ENCODE data around the gene PCDHGB5. TPM values are rescaled to one million over a fixed set of nuclear protein-coding genes. Genes with fewer than 3 reads are reported as not detected.

Gene PCDHGB5
- total RNA-seq, 4 donors from 2014 or later: 13.3 to 27.4 (median 15.3) TPM

GRCh38 chr5:141363952-141364660 is 33.6 kb upstream of the PCDHGB5 start, which contains the start of gene PCDHGA5:
TSS of gene PCDHGA5 (plus strand) at chr5:141364162. CDS start at chr5:141364331, 169 bp downstream.
- Histone ChIP-seq H3K36me3 (no peaks in the 10 kb centered on the region), H3K4me1 (peaks cover 3% of the 10 kb centered on the region), H3K27ac (no peak within 1 kb of the TSS), H3K9me3 (peaks cover 61% of the 10 kb centered on the region), H3K4me3 (peak within 1 kb of the TSS; percentile 4), H3K27me3 (peaks cover 26% of the 10 kb centered on the region)
- DNase-seq (ENCODE audit: low spot score in 2 of 2): no peak
- 27% methylated on average over 34 of the region's 34 CpGs for WGBS
- TF ChIP-seq, protein P1, sequence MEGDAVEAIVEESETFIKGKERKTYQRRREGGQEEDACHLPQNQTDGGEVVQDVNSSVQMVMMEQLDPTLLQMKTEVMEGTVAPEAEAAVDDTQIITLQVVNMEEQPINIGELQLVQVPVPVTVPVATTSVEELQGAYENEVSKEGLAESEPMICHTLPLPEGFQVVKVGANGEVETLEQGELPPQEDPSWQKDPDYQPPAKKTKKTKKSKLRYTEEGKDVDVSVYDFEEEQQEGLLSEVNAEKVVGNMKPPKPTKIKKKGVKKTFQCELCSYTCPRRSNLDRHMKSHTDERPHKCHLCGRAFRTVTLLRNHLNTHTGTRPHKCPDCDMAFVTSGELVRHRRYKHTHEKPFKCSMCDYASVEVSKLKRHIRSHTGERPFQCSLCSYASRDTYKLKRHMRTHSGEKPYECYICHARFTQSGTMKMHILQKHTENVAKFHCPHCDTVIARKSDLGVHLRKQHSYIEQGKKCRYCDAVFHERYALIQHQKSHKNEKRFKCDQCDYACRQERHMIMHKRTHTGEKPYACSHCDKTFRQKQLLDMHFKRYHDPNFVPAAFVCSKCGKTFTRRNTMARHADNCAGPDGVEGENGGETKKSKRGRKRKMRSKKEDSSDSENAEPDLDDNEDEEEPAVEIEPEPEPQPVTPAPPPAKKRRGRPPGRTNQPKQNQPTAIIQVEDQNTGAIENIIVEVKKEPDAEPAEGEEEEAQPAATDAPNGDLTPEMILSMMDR (IDR thresholded peaks at IDR 0.05): no peak
- TF ChIP-seq EP300 (IDR thresholded peaks at IDR 0.05) (no peak), POLR2AphosphoS5 (IDR thresholded peaks at IDR 0.05) (no peak), POLR2A (IDR thresholded peaks at IDR 0.05) (no peak)

DNA sequence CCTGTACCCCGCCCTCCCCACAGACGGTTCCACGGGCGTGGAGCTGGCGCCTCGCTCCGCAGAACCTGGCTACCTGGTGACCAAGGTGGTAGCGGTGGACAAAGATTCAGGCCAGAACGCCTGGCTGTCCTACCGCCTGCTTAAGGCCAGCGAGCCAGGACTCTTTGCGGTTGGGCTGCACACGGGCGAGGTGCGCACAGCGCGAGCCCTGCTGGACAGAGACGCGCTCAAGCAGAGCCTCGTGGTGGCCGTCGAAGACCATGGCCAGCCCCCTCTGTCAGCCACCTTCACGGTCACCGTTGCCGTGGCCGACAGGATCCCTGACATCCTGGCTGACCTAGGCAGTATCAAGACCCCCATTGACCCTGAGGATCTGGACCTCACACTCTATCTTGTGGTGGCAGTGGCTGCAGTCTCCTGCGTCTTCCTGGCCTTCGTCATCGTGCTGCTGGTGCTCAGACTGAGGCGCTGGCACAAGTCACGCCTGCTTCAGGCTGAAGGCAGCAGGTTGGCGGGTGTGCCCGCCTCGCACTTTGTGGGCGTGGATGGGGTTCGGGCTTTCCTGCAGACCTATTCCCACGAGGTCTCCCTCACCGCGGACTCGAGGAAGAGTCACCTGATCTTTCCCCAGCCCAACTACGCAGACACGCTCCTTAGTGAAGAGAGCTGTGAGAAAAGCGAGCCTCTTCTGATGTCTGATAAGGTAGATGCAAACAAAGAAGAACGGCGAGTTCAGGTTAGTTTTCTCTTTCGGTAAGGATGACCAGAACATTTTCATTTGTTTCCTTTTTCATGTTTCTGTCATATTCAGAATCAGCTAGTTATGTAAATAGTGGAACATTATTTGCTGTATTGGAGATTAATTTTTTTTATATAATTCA is 31.5 kb upstream of the PCDHGB5 start:
- H3K36me3 ChIP-seq: no peaks in the 10 kb centered on the region
- H3K9me3 ChIP-seq: peaks cover 57% of the 10 kb centered on the region
- TF ChIP-seq, protein P1 (IDR thresholded peaks at IDR 0.05): no peak
- TF ChIP-seq POLR2A (IDR thresholded peaks at IDR 0.05) (no peak), EP300 (IDR thresholded peaks at IDR 0.05) (no peak), POLR2AphosphoS5 (IDR thresholded peaks at IDR 0.05) (no peak)
- H3K27me3 ChIP-seq: peaks cover 28% of the 10 kb centered on the region
- no peak for DNase-seq (ENCODE audit: low spot score in 2 of 2)
- H3K4me1 ChIP-seq: peaks cover 3% of the 10 kb centered on the region
- H3K4me3 ChIP-seq: no peak overlapping the region
- no peak overlapping the region for H3K27ac ChIP-seq
- 34% methylated on average over 34 of the region's 46 CpGs for WGBS

- Histone ChIP-seq H3K27ac (no peak within 1 kb of the TSS), H3K4me1 (no peaks in the 10 kb centered on the region), H3K9me3 (peaks cover 63% of the 10 kb centered on the region), H3K27me3 (peaks cover 15% of the 10 kb centered on the region), H3K4me3 (peak within 1 kb of the TSS; percentile 37), H3K36me3 (no peaks in the 10 kb centered on the region)
- 21% methylated on average over 32 of the region's 32 CpGs for WGBS
- TF ChIP-seq, protein P1 (IDR thresholded peaks at IDR 0.05): peak in 1 of 2 donors; percentile 27
- TF ChIP-seq POLR2AphosphoS5 (IDR thresholded peaks at IDR 0.05) (no peak), POLR2A (IDR thresholded peaks at IDR 0.05) (no peak), EP300 (IDR thresholded peaks at IDR 0.05) (no peak)
- no peak for DNase-seq (ENCODE audit: low spot score in 2 of 2)
Measured at GRCh38 chr5:141369994-141370848, 27.5 kb upstream of the PCDHGB5 start, which contains the start of gene PCDHGB3. TSS of gene PCDHGB3 (plus strand) at chr5:141370242. CDS start at chr5:141370395, 153 bp downstream.

GRCh38 chr5:141371572-141372475 is 25.9 kb upstream of the PCDHGB5 start:
- Histone ChIP-seq H3K9me3 (peaks cover 62% of the 10 kb centered on the region), H3K36me3 (no peaks in the 10 kb centered on the region), H3K27me3 (peaks cover 12% of the 10 kb centered on the region), H3K4me1 (no peaks in the 10 kb centered on the region), H3K4me3 (no peak overlapping the region), H3K27ac (no peak overlapping the region)
- TF ChIP-seq EP300 (IDR thresholded peaks at IDR 0.05) (no peak), POLR2AphosphoS5 (IDR thresholded peaks at IDR 0.05) (no peak), POLR2A (IDR thresholded peaks at IDR 0.05) (no peak)
- TF ChIP-seq, protein P1 (IDR thresholded peaks at IDR 0.05): no peak
- 31% methylated on average over 18 of the region's 69 CpGs for WGBS
- no peak for DNase-seq (ENCODE audit: low spot score in 2 of 2)

All from suprapubic skin (tissue), 4 donors.